Esophagus muscularis mucosa (tissue), 3 donors: ENCODE results near the gene ICE2.

ENCODE experiments used
- CTCF ChIP-seq, 3 experiments: fragments of 200-600 bp in 2 of 3; fragments of 450-650 bp in 1 of 3; sonication (generic) in 2 of 3; IDR thresholded peaks; one replicate each; pipeline ENCODE4 v1.5.1; 2017 to 2019; ENCODE audit warnings: antibody characterized with exemption in 3 of 3, mild to moderate bottlenecking in 2 of 3, moderate library complexity in 1 of 3
- POLR2A ChIP-seq: fragments of 450-650 bp; IDR thresholded peaks from one replicate; pipeline ENCODE4 v1.6.1; 2017; ENCODE audit warnings: antibody characterized with exemption, moderate library complexity, mild to moderate bottlenecking, low read depth
- POLR2AphosphoS5 ChIP-seq, 2 donors: sonication (generic); formaldehyde crosslinking; IDR thresholded peaks; one replicate each; pipeline ENCODE4 v1.6.1; 2017; ENCODE audit warnings: antibody characterized with exemption in 2 of 2

DNA sequence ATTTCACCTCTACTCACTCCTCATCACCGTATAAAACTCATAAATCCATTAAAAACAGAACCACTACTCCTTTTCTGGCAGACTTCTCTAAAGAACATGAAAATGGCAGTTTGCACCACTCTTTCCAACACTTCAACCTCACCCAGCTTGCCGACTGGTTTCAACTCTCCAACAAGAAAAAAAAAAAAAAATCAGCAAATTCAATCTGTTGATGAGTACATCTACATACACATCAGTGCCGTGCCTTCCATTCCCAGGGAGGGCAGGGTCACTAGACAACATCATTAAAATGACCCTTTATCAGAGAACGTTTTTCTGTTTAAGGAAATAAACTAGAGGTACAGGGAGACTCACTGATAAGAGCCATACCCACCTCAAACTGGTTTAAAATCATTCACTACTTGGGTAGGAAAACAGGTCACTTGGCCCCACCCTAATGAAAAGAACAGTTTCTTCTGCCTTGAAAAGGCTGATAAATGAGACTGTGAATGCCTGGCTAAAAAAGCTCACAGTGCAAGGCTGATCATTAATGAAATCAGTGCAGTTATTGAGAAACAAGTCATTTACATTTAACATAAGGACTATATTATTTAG lies 87.1 kb downstream of the ICE2 start:
- no peak for TF ChIP-seq CTCF (IDR thresholded peaks at IDR 0.05)
- TF ChIP-seq POLR2A = no peak
- no peak for TF ChIP-seq POLR2AphosphoS5 (IDR thresholded peaks at IDR 0.05)
